Stimulated activated CD8-positive, alpha-beta memory T cell treated with anti-CD3 and anti-CD28 coated beads, Interleukin-4, amount 100 ng/mL, for 1 hour (primary cell): ENCODE measurements around the gene CCDC187.

Source experiments
- DNase-seq, 2 donors: peaks; one replicate each; pipeline ENCODE4 v3.0.0-alpha.2; 2020; ENCODE audit warnings: low read depth in 2 of 2, low spot score in 1 of 2

Gene CCDC187

GRCh38 chr9:136211006-136211405, 92.9 kb downstream of the CCDC187 start:
- DNase-seq: no peak

GRCh38 chr9:136210276-136210675, 93.6 kb downstream of the CCDC187 start:
- DNase-seq: no peak

- DNase-seq: no peak
These were observed 94.1 kb downstream of the CCDC187 start for GRCh38 chr9:136209786-136210185.

DNA sequence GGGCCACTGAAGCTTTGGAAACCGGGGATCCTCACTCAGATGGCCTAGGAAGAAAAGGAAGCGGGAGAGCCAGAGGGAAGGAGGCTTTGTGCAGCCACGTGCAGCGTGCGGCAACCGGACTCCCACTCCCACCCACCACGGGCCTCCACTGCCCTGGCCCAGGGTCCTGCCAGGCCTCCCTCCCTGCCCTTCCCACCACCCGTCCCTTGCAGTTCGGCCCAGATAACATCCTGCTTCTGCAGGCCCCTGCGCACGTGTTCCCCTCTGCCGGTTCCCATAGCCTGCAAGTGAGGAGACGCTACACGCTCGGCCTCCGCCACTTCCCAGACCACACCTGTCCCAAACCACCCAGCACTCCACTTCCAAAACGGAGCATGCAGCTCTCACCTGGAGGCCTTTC, 94.7 kb downstream of the CCDC187 start:
- DNase-seq: no peak

DNA sequence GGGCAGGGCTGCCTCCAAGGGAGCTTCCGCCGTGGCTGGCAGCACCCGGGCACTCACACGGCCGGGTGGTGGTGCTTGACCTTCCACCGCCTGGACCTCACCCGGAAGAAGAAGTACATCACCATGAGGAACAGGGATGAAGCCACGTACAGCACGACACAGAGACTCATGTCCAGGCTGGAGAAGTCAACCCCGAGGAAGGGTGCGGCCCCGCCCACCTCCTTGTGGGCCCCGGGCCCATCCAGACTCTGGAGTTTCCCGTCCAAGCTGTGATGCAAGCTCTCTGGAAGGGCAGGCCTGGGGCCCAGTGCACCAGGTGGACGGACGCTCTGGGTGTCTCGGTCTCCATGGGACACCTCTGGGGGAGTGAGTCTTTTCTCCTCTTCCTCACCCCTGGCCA, 95.2 kb downstream of the CCDC187 start:
- no peak for DNase-seq

GRCh38 chr9:136207616-136208015, 96.3 kb downstream of the CCDC187 start:
- DNase-seq: no peak

DNA sequence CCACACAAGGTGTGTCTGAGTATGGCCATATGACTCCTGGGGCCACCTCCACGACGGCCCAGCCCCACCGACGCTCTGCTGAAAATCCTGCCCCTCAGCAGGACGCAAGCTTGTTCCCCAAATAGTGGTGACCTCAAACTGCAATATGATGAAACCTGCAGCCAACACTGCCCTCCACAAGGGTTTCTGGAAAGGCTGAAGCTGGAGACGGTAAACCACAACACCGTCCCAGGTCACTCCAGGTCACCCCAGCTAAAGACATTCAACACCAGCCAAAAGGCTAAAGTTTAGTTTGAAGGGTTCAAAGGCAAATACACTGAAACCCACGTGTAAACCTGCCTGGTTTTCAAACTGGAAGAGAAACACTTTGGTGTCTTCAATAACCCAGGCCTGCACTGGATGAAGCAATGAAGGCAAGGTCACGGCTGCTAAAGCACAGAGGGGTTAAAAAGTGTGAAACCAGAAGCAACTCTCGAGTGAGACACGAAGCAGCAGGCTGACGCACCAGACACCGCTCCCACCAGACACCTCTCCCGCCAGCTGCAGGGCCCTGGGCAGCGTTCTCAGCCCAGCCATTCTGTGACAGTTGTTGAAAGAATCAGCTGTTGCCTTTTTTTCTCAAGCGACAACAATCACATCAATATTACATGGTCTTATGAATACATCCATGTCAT, 97.2 kb downstream of the CCDC187 start:
- DNase-seq: no peak

- DNase-seq: no peak
These were observed 98.2 kb downstream of the CCDC187 start for GRCh38 chr9:136205707-136205992.

DNA sequence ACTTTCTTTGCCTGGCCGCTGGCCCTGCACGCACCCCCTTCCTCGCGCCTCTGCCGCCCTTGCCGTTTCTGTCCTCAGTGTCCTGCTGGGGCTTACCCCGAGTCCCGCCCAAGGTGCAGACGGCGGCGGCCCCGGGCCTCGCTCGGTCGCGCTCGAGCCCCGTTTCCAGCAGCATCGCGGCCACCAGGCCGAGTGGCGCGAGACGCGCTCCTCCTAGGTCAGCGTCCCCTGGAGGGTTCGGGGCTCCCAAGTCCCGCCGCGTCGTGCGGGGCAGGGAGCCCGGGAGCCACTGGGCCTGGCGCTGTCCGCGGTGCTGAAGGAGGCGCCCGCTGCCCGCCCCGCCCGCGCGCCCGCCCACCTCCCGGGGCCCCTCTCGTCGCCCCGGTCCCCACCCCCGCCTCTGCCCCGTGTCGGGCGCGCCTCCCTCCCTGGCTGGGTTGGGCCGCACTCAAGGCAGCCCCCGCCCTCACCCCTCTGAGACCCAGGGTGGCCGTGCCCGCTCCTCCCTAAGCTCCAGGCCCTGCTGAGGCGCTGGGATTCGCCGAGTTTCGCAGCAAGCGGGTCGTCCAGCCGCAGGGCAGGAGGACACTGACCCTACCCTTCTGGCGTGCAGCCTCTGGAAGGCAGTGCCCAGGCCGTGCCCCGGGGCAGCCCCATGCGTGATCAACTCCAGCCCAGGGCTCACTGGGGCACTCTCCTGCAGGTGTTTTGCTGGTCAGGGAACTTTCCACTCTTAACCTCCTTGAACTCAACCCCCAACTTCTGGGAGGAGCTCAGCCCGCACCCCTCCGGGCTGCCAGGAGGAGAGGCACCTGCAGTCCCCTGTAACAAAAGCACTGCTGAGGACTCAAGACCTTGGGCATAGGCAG, 98.8 kb downstream of the CCDC187 start, which contains the start of gene LHX3:
Gene LHX3, minus strand, starts transcription at position 291 of the 869 bp plus-strand sequence. Its CDS starts 116 bp downstream, at position 175.
- no peak for DNase-seq

DNA sequence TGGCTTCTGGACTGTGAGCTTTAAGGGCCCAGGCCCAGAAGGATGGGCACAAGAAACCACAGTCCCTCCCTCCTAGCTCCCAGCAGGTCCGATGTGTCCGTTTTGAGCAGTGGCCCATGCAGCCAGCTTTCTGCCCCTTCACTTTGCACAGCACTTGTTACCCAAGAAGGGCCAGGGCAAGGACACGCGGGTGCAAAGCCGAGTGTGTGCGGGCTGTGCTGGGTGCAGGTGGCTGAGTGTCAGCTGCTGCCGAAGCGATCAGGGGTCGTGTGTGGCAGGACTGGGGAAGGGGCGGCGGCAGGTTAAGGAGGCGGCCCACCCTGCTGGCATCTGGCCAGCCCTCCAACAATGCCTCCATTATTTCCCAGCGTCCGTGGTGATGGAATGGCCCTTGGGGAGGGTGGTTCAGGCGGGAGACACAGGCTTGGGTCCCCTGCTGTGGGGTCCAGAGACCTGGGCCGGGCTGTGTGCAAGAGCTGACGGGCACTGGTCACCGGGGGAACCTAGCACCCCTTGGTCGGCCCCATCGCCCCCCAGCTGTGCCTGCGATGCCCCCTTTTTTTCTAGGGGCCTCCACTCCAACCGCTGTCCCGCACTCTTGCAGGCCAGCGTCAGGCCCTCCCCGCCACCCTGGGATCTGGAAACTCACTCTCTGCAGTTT, 99.6 kb downstream of the CCDC187 start:
- DNase-seq: no peak

DNA sequence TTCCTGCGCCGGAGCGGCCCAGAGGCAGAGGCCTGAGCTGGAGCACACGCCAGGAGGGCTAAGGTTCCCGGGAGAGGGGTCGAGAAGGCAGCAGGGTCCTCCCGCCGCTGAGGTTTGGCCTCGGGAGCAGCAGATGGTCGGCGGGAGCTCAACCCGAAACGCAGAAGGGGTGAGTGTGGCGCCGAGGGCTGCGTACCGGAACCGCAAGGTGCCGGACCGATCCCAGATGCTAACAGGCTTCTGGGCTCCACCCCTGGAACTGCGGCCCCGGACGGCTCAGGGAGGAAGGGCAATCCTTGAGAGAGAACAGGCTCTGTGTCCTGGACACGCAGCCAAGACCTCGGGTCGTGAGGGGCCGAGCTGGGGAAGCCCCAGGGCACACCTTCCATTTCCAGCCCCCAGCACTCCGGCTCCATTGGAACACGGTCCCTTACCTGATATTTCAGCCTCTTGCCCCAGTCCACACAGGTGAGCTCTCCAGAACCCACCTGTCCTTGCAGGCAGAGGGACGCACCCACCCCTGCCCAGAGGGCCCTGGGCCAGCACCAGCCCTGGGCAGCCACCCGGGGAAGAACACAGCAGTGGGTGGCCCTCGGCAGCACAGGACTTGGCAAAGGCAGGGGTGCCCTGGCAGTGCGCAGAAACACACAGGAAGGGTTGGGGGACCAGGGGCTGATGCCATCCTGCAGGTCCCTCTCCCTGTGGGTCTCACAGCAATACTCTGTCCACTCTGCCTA, 100.3 kb downstream of the CCDC187 start:
- no peak for DNase-seq

GRCh38 chr9:136202454-136203407, 101.2 kb downstream of the CCDC187 start:
- no peak for DNase-seq

- DNase-seq: no peak
These were observed 102.1 kb downstream of the CCDC187 start for GRCh38 chr9:136201609-136202453.

- no peak for DNase-seq
These were observed 102.7 kb downstream of the CCDC187 start for GRCh38 chr9:136201174-136201573.

- DNase-seq: no peak
These were observed 103.5 kb downstream of the CCDC187 start for GRCh38 chr9:136200424-136200823.
